Measurements from ENCODE around the gene BAIAP2.

- no peak for TF ChIP-seq CTCF (IDR thresholded peaks at IDR 0.05 in 2 of 3, conservative IDR thresholded peaks at IDR 0.05 in 1 of 3; ENCODE audit: control insufficient read depth in 2 of 3, extremely low read depth in 1 of 3, insufficient read depth in 1 of 3, low read depth in 3 of 3, low read length in 3 of 3)
- no peak for TF ChIP-seq BCLAF1 (IDR thresholded peaks at IDR 0.05)
- no peak for TF ChIP-seq JUNB (IDR thresholded peaks at IDR 0.05)
- no peak for TF ChIP-seq NRF1 (conservative IDR thresholded peaks at IDR 0.05; ENCODE audit: low read depth, low read length)
- no peak for TF ChIP-seq NFYA (IDR thresholded peaks at IDR 0.05; ENCODE audit: borderline replicate concordance, low read depth, low read length)
- TF ChIP-seq PKNOX1 (IDR thresholded peaks at IDR 0.05) = no peak
- no peak for TF ChIP-seq TBL1XR1 (IDR thresholded peaks at IDR 0.05; ENCODE audit: low read depth, low read length)
- TF ChIP-seq PAX8 (IDR thresholded peaks at IDR 0.05) = no peak
Observed at GRCh38 chr17:81119223-81120148, 84.5 kb downstream of the BAIAP2 start.
